Lung microvascular endothelial cell (primary cell): ENCODE measurements around the gene NAV1. TPM values are rescaled to one million over a fixed set of nuclear protein-coding genes. Genes with fewer than 3 reads are reported as not detected.
"Not testable (repeated sequence)": the region's sequence is repeated elsewhere in the genome, so short reads cannot be mapped to it uniquely, and the experiment has no call there.

Experiments used
- DNase-seq, 2 donors: peaks; one replicate each; pipeline versions ENCODE4 v3.0.0 to v3.0.0-alpha.2; 2010; ENCODE audit warnings: low read depth in 2 of 2
- total RNA-seq: library from RNA; depleted of rRNA; stranded (reverse); fragments of >200 nt; gene quantifications from 2 replicates; pipeline ENCODE4 v1.2.1, GENCODE V29; 2014

Gene NAV1
- total RNA-seq, 1 donor from 2014 or later = 1.6 TPM

DNA sequence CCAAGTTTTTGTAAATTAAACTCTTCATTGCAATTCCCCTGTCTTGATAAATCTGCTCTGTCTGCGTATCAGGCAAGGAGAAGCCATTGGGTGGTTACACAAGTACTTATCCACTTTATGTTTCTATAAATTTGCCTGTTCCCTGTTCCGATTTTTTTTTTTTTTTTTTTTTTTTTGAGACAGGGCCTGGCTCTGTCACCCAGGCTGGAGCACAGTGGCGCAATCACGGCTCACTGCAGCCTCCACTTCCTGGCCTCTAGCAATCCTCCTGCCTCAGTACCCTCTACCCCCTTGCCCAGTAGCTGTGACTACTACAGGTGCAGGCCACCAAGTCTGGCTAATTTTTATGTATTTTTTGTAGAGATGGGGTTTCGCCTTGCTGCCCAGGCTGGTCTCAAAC lies 20.9 kb upstream of the NAV1 start:
- DNase-seq = no peak

DNA sequence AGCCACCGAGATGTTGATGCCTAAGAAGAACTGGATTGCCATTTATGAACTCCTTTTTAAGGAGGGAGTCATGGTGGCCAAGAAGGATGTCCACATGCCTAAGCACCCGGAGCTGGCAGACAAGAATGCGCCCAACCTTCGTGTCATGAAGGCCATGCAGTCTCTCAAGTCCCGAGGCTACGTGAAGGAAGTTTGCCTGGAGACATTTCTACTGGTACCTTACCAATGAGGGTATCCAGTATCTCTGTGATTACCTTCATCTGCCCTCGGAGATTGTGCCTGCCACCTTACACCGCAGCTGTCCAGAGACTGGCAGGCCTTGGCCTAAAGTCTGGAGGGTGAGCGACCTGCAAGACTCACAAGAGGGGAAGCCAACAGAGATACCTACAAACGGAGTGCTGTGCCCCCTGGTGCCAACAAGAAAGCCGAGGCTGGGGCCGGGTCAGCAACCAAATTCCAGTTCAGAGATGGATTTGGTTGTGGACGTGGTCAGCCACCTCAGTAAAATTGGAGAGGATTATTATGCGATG lies 18.8 kb upstream of the NAV1 start:
- not testable (repeated sequence) for DNase-seq

DNA sequence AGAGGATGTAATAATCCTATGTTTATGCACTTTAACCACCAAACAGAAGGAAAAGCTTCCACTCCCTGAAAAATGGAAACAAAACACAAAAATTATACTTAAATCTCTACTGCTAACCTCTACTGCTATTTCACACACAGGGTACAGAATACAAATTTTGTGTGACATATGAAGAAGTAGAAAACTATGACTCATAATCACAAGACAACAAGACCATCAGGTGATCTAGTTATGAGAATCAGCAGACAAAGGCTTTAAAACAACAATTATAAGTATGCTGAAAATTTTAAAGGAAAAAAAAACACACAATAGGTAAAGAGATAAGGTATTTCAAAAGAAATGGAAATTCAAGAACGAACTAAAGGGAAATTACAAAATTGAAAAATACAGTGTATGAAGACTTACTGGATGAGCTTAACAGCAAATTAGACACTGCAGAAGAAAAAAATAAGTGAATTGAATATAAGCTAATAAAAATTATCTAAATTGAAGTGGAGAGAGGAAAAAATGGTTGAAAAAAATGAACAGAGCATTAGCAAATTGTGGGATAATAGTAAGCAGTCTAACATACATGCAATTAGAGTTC lies 13.6 kb upstream of the NAV1 start:
- no peak for DNase-seq

DNA sequence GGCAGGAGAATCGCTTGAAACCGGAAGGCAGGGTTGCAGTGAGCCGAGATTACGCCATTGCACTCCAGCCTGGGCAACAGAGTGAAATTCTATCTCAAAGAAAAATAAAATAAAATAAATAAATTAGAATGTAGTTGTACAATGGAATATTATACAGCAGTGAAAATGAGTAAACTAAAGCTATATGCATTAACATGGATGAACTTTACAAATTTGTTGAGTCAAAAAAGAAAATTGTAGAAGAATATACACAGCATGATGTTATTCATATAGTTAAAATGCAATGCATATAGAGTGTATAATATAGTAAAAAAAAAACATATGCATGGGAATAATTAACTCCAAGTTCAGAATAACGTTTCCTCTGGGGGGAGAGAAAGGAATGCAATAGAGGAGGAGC lies 11.0 kb upstream of the NAV1 start:
- DNase-seq = no peak

DNA sequence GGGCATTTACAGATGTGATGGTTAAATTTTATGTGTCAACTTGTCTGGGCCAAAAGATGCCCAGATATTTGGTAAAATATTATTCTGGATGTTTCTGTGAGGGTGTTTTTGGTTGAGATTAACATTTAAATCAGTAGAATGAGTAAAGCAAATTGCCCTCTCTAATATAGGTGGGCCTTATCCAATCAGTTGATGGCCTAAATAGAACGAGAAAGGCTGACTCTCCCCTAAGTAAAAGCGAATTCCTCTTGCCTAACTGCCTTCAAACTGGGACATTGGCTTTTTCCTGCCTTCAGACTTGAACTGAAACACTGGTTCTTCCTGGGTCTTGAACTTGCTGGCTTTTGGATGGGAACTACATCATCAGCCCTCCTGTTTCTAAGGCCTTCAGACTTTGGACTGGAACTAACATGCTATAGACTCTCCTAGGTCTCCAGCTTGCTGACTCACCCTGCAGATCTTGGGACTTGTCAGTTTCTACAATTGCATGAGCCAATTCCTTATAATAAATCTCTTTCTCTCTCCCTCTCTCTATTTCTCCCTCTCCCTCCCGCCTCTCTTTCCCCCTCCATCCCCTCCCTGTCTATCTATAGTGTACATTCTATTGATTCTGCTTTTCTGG lies 10.2 kb upstream of the NAV1 start:
- peak in 1 of 2 donors; percentile 46 for DNase-seq

DNA sequence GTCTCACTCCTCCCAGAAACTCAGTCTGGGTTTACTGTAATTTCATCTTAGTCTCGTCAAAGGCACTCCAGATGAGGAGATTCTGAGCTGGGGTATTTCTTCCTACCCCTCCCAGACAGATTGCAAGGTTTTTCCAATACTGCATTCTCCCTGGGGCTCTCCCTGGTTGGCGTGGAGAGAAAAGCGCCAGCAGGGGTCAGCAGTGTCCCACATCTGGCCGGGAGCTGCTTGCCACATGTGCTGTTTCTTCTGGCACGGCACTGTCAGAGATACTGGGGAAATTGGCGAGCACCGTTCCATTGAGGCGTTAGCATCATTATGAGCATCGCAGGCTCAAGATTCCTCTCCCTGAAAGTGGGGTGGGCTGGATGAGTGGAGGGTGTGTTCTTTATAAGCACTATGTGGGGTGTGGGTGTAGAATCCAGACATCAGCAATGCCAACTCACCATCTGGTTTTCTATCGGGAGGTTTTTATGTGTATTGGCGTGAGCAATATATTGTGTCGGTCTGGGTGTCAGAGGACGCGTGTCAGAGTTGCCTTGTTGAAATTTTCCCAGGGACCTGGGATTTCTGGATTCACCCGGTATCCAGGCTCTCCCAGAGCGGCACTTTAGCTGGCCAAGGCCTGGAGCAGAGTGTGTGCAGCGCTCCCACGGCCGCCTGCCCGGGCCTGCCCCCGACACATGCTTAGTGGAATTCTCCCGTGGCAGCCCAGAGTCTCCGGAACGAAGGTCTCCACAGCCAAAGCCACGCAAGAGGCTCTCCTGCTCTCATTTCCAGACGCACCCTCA lies 8.0 kb upstream of the NAV1 start:
- DNase-seq = peak; percentile 84 to 86

DNA sequence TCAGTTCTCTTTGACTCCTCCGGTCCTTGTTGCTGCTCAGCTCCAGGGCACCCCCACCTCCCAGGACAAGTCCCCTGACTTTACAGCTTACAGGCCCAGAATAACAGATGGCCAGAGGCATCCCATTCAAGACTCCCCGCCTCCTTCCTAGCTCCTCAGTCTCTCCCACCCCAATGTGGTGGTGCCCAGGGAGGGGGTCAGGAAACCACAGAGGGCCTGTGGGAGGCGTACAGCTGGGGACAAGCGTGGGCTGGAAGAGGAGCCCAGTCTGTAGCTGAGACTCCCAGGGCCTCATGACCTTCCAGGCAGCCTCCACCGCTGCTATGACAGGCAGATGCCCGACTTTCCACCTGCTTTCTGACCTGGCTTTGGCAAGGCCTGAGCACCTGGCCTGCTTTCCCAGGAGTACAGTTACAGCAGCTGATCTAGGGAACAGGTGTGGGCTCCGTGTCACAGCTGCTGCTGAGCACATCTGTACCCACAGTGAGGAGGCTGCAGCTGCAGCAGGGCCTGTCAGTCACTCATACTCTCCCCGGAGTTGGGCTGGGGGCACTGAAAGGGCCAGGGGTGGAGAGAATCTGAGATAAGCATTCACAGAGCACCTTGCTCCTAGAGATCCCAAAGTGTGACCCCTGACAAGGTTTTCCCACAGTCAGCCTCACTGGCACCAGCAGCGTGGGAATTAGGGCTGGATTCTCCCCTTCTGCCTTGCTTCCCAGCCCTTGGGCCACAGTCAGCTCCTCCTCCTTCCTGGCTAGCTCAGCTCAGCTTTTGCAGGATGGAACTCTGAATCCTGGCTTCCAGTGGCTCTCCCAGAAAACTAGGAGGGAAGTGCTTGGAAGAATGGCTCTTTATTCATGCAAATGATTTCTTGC lies 7.1 kb upstream of the NAV1 start:
- DNase-seq = no peak

DNA sequence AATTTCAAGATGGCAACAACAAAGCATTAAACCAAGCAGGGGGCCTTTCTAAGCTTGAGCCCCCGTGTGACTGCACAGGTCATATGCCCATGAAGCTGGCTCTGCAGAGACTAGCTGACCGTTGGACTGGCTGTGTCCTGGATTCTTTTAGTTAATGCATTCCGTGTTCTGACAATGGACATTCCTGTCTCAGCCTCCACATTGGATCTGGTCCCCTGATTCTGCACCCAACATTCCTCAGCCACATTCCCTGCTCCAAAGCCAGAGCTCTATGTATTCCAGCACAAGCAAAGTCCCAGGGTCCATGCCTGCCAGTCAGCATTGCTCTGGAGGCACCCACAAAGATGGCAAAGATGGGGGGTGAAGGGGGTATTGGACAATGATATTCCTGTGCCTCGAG lies 5.1 kb upstream of the NAV1 start:
- no peak for DNase-seq

DNA sequence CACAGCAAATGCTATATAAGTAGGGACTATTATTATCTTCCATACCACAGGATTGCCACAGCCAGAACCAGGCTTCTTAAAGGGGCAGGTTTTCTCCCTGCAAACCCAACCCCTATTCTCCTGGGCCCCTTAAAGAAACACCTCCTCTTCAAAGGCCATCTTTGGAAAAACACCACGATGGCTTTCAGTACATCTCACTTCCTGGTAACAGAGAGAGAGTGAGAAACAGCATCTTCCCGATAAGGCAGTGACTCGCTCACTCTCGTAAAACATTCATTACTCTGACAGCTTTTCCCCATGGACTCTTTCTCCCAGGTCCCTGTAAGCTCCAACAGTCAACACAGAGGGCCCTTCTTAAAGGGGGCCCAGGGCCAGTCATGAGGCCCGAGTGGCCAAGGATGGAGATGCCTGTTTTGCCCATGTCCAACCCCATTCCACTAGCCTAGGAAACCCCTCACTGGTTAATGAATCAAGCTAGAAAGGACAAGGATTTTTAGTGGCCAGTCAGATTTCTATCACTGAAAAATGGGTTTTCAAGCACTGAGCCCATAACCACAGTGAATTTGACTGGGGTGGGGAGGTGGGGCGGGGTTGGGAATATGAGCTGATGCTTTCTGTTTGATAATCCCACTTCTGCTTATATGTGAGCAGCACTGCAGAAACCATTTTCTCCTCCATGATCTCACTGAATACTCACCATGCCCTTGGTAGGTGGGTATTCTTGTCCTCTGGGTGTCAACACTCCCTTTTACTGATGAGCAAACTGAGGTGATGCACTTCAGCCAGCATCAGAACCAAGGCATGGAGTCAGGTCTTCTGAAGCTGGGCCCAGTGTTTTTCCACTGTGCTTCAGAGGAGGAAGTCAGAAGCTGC lies 3.6 kb upstream of the NAV1 start:
- DNase-seq = peak in 1 of 2 donors; percentile 70

DNA sequence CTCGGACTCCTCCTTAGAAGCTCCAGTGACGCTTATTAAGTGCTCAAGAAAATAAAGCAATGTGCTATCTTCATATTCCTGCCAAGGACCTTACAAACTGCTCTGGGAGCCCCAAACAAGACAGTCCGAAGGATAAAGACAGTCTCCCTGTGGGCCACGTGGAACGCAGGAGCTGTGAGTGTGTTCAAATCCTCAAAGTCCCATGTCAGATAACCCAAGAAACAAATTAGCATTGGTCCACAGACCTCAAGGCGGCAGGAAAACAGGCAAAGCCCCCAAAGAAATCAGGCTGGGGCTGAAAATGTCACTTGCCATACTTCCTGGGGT lies 3.0 kb upstream of the NAV1 start:
- no peak for DNase-seq

DNA sequence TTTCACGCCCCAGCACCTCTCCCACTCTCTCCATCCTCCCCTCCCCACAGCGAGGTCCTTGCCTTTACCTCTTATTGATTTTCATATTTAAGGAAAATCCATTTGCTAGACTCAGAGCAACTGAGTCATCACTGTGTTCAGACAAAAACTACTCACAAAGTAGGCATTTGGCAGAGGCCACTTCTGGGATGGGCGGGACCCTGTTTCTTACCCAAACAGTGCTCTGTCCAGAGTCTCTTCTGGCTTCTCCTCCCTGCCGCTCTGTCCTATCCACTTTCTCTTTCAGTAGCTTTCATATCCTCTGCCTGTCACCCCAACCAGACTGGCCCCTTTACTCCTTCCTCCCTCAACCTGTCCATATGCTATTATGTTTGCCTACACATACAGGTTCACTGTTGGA lies 2.4 kb upstream of the NAV1 start:
- peak in 1 of 2 donors; percentile 79 for DNase-seq

DNA sequence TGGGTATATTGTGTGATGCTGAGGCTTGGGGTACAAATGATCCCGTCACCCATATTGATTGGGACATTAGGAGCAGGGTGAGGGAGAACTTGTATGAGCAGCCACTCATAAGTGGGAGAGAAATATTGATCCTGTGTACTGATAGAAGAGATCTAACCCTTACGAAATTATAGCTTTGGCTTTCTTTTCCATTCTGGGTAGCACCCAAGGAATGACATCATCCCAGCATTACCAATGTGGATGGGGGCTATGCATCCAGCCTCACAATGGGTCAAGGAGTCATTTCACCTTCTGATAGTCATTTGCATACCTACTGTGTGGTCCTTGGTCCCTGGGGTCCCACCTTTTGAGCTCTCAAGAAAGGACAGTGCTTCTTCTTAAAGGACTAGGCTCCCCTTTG lies 1.9 kb upstream of the NAV1 start:
- no peak for DNase-seq

DNA sequence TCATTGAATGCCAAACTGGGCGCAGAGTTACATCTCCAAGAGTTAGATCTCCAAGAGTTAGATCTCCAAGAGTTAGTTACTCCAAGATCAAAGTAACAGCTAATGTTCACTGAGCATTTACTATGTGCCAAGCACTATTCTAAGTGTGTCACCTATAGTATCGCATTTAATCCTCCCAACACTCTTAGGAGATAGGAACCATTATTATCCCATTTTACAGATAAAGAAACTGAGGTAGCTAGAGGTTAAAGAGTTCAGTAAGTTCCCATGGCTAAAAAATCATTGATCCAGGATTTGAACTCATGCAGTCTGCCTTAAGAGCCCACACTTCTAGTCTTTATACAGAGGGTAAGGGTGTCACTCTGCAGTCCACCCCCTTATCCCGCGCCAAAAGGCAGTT lies 1.5 kb upstream of the NAV1 start:
- no peak for DNase-seq

DNA sequence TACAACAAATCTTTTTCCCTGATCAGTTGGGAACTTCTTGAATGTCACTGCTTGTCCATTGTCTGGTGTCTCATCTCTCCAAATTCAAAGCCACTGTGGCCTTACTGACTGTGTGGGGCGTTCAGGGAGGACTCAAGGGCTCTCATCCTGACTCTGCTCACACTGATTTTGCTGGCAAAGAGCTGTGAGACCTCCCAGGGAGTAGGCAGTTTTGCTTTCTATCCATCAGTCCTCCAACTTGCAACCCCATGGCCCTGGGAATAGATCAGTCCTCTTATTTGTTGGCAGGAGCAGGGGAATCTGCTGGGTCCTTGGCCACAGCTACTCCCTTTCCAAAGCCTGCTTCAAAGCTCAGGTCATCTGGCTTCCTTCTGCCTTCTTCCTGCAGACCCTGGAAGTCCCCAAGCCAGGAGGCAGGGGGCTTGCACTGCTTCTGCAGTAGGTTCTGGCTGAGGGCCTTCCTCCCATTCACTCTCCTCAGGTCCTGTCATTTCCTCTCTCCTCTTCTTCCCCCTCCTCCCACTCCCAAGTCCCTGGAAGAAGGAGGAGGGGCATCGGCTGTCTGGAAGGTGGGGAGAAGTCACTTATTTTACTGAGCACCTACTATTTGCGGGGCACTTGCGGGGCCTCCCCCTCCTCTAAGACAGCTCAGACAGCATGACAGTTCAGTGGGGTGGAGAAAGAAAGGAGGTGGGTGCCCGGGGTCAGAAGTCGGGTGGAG lies 876 bp upstream of the NAV1 start:
- DNase-seq = peak in 1 of 2 donors; percentile 68

DNA sequence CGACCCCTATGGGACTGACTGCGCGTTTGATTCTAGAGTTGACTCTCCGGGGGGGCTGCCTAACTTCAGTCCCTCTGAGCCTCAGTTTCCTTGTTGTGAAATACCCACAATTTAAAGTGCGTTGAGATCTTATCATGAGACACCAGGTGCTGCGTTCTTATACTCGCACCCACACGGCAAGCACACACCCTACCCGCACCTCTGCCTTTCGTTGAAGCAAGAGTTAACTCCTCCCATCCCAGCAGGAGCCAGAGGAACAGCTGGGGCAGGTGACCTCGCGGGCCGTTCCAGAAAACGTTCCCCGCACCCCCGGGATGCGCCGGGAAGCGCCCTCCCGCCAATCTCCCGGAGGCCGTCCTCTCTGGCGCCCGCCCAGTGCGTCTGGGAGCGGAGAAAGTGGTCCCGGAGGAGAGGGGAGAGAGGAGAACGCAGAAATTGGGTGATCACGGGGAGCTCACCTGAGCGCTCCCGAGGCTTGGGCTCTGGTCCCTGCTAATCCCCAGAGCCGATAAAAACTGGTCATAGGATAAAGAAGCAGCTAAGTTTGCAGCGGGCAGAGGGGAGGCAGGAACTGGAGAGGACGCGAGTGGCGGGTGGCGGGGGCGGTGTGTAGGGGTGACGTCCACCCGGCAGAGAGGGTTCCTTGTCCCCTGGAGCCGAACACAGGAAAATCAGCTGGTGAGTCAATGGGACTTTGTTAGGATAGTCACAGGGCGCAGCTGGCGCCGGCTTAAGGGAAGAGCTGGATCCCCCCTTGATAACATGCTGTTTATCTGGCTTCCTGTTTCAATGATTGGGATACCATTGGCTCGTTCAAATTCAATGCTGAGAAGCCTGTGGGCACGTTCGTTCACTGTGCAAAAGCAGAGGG lies 869 bp downstream of the NAV1 start:
- peak; percentile 84 to 86 for DNase-seq

DNA sequence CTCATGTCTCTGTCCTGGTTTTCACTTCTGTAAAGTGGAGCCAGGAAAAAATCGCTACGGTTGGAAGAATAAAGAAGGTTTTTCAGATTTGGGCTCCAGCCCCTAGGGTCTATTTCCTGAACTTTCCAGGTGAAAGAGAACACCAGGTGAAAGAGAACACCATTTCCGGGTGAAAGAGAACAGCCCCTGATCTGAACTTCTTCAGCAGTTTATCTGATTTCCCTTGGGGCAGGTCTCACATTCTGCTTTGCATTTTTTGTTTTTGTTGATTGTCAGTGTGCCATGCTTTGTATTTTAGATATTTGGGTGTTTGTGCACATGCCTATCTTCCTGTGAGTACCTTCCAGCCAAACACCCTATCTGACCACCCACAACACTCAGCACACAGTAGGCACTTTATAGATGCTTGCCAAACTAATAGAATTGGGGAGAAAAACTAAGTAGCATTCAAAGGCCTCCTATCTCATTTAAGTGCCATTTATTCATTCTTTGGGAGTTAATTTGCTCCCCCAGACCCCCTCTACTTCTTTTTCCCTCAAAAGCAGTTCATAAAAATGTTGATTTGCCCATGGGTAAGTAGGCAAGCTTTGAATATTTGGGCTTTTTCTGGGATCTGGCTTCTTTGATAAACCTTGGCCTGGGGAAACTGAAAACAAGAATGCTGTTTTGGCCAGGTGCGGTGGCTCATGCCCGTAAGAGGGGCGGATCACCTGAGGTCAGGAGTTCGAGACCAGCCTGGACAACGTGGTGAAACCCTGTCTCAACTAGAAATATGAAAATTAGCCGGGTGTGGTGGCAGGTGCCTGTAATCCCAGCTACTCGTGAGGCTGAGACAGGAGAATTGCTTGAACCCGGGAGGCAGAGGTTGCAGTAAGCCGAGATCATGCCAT lies 2.2 kb downstream of the NAV1 start:
- DNase-seq = no peak

DNA sequence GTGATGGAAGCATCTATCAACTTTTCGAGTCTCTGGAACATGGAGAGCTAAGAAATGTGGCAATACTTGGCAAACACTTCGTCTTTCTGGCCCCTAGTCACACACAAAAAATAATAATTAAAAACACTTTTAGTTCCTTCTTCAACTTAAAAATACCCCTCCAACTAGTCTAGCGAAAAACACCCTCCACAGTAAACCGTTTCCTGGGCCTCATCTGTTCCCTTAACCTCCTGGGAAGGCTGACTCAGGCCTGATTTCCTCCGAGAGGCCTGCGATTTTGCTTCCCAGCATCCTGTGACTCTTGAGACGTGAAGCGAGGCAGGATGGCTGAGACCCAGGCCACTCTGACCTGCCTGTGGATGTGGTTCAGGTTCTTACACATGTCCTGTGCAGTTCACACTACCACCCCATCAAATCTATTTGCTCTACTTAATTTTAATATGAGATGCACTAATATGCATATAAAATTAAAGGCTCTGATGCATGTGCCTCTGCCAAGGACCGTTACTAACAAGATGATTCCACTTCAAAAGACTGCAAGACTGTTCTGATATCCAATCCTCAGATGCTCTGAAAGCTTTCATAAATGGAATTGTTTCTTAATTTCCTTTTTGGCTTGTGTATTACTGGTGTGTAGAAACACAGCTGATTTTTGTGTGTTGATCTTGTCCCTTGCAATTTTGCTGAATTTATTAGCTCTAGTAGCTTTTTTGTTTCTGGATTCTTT lies 3.5 kb downstream of the NAV1 start:
- DNase-seq = peak in 1 of 2 donors; percentile 89
